PC-3 (cell line): ENCODE measurements around the gene NDUFS7. TPM values are rescaled to one million over a fixed set of nuclear protein-coding genes. Genes with fewer than 3 reads are reported as not detected.

Source experiments
- ATAC-seq: fragments of 200-7000 bp; cut with Tn5 transposase; 2 replicates; pipeline ENCODE4 v1.9.1; 2020; ENCODE audit warnings: mild to moderate bottlenecking, moderate library complexity
- Bru-seq: library from RNA; stranded (reverse); fragments of 400-500 nt; gene quantifications from one replicate; lab custom pipeline; 2021; lab: Mats Ljungman, UMichigan
- BruChase-seq, 2 experiments: library from RNA; stranded (reverse); fragments of 400-500 nt; gene quantifications; one replicate each; lab custom pipeline; 2021; lab: Mats Ljungman, UMichigan
- BruUV-seq: library from RNA; stranded (reverse); fragments of 400-500 nt; replicated peaks from 2 replicates; lab custom pipeline; 2021; lab: Mats Ljungman, UMichigan
- CTCF ChIA-PET: fragments of 300-600 bp; sonication (Branson Sonifier 250); formaldehyde crosslinking; loops from one replicate; lab custom pipeline; 2022; ENCODE audit warnings: antibody characterized with exemption; lab: Charles Lee
- POLR2A ChIA-PET: fragments of 300-600 bp; sonication (Branson Sonifier 250); formaldehyde crosslinking; loops from one replicate; lab custom pipeline; 2022; ENCODE audit warnings: antibody characterized with exemption; ENCODE audit not compliant: unreplicated experiment; lab: Charles Lee
- DNase-seq: peaks from one replicate; pipeline ENCODE4 v3.0.0-alpha.2; 2015
- H2AFZ ChIP-seq: fragments of 300-600 bp; sonication (generic); 2 replicates; pipeline ENCODE4 v1.6.0; 2016; ENCODE audit warnings: antibody characterized with exemption, low read length
- H3F3A ChIP-seq: fragments of 300-600 bp; sonication (generic); one replicate; pipeline ENCODE4 v1.6.0; 2017; ENCODE audit warnings: antibody characterized with exemption, low read length, control low read depth, mild to moderate bottlenecking; ENCODE audit not compliant: unreplicated experiment
- H3K27ac ChIP-seq: fragments of 300-600 bp; sonication (generic); 2 replicates; pipeline ENCODE4 v1.5.1; 2016; ENCODE audit warnings: mild to moderate bottlenecking, low read length
- H3K27me3 ChIP-seq: fragments of 300-600 bp; sonication (generic); 2 replicates; pipeline ENCODE4 v1.6.1; 2016; ENCODE audit warnings: low read length, mixed read lengths
- H3K36me3 ChIP-seq: fragments of 300-600 bp; sonication (generic); 2 replicates; pipeline ENCODE4 v1.6.1; 2016; ENCODE audit warnings: low read depth, mixed run types, low read length, mixed read lengths
- H3K4me1 ChIP-seq: fragments of 300-600 bp; sonication (generic); 2 replicates; pipeline ENCODE4 v1.5.1; 2016; ENCODE audit warnings: low read length; ENCODE audit not compliant: insufficient read depth
- H3K4me2 ChIP-seq: fragments of 300-600 bp; sonication (generic); 2 replicates; pipeline ENCODE4 v1.6.0; 2016; ENCODE audit warnings: low read length
- H3K4me3 ChIP-seq: fragments of 300-600 bp; sonication (generic); 2 replicates; pipeline ENCODE4 v1.5.1; 2016; ENCODE audit warnings: mild to moderate bottlenecking, low read length, mixed read lengths
- H3K79me2 ChIP-seq: fragments of 300-600 bp; sonication (generic); 2 replicates; pipeline ENCODE4 v1.6.1; 2017; ENCODE audit warnings: low read length, mixed read lengths
- H3K9ac ChIP-seq: fragments of 300-600 bp; sonication (generic); 2 replicates; pipeline ENCODE4 v1.6.0; 2016; ENCODE audit warnings: mild to moderate bottlenecking, low read length
- H3K9me2 ChIP-seq: fragments of 300-600 bp; sonication (generic); replicated peaks from 2 replicates; pipeline ENCODE4 v1.6.1; 2016; ENCODE audit warnings: mixed run types, low read length, mixed read lengths
- H3K9me3 ChIP-seq: fragments of 300-600 bp; sonication (generic); 2 replicates; pipeline ENCODE4 v1.6.1; 2016; ENCODE audit warnings: low read length, mixed read lengths
- H4K20me1 ChIP-seq: fragments of 300-600 bp; sonication (generic); 2 replicates; pipeline ENCODE4 v1.6.1; 2016; ENCODE audit warnings: low read length, mixed read lengths
- CTCF ChIP-seq: fragments of 300-600 bp; sonication (generic); conservative IDR thresholded peaks from 2 replicates; pipeline ENCODE4 v1.5.1; 2017; ENCODE audit warnings: antibody characterized with exemption, low read depth, mild to moderate bottlenecking, low read length
- EZH2 ChIP-seq: fragments of 300-600 bp; sonication (generic); IDR thresholded peaks from one replicate; pipeline ENCODE4 v1.6.1; 2017; ENCODE audit warnings: antibody characterized with exemption, mild to moderate bottlenecking, low read length; ENCODE audit not compliant: unreplicated experiment
- EZH2phosphoT487 ChIP-seq: fragments of 300-600 bp; sonication (generic); IDR thresholded peaks from 2 replicates; pipeline ENCODE4 v1.6.1; 2018; ENCODE audit warnings: mild to moderate bottlenecking, antibody characterized with exemption, low read length, borderline replicate concordance
- intact Hi-C: fragments of 100-400 bp; cut with micrococcal nuclease; formaldehyde crosslinking; loops from 2 replicates; pipeline ENCODE4 v1.9.0; 2023
- long read RNA-seq: library from polyadenylated mRNA; unstranded; transcript quantifications from one replicate; pipeline ENCODE4 v2.0.0, GENCODE V29; 2021; ENCODE audit not compliant: unreplicated experiment
- total RNA-seq: library from RNA; depleted of rRNA; stranded (reverse); fragments of >200 nt; gene quantifications from 2 replicates; pipeline ENCODE4 v1.2.3, GENCODE V29; 2014; rRNA removed

Gene NDUFS7
- total RNA-seq (102 and 111 TPM in 2 replicates), Bru-seq, nascent RNA (percentile 53 among the genes with signal in this experiment), BruChase-seq, experiment 1, labeled RNA remaining after a 6-hour chase (percentile 65 among the genes with signal in this experiment), BruChase-seq, experiment 2, labeled RNA remaining after a 2-hour chase (percentile 68 among the genes with signal in this experiment)
- long read RNA-seq, transcript NDUFS7-217 (1 exons, 3,743 nt): minor isoform, 18 of 150 reads
- long read RNA-seq, transcript NDUFS7-201 (8 exons, 1,039 nt): major isoform, 92 of 150 reads
- long read RNA-seq, partial matches to known transcripts: 28 of 150 reads
- long read RNA-seq, other reads (novel, unspliced or antisense): 10 of 150 reads

- Histone ChIP-seq H3K9ac (peak within 1 kb of the TSS; percentile 91), H3K27ac (peak within 1 kb of the TSS; percentile 51), H3K4me1 (no peaks in the 10 kb centered on the region), H3K79me2 (peaks cover 25% of the 10 kb centered on the region), H3K36me3 (no peaks in the 10 kb centered on the region), H3K9me2 (no peaks in the 10 kb centered on the region), H4K20me1 (no peaks in the 10 kb centered on the region), H3K27me3 (no peaks in the 10 kb centered on the region), H2AFZ (peak within 1 kb of the TSS; percentile 64), H3K4me2 (peak within 1 kb of the TSS; percentile 94), H3F3A (no peaks in the 10 kb centered on the region), H3K9me3 (no peaks in the 10 kb centered on the region), H3K4me3 (peak within 1 kb of the TSS; percentile 99)
- BruUV-seq: no TSS peak
- intact Hi-C loops: no loop called here
- ChIA-PET CTCF (interaction anchor here (0.5 kb wide), 1 partner anchor 355 kb away, joined by 3 read pairs; no protein-coding TSS in a partner anchor), POLR2A (interaction anchor here (0.6 to 0.9 kb wide), 2 partner anchors 29 to 114 kb away, joined by 3 to 12 read pairs; partner anchors contain the start of gene CIRBP)
- TF ChIP-seq EZH2phosphoT487 (no peak), EZH2 (no peak), CTCF (no peak; the same call in 1 of the 2 replicates)
- ATAC-seq: peak; percentile 79
- DNase-seq: peak; percentile 83
These were observed at the start of gene NDUFS7 for GRCh38 chr19:1383312-1384084. Gene NDUFS7, plus strand, starts transcription at chr19:1383907. Its CDS starts 20 bp downstream, at chr19:1383927.

- Histone ChIP-seq H3F3A (no peaks in the 10 kb centered on the region), H3K36me3 (no peaks in the 10 kb centered on the region), H2AFZ (no peak overlapping the region), H3K4me2 (no peak overlapping the region), H3K4me3 (no peak overlapping the region), H3K9me2 (no peaks in the 10 kb centered on the region), H3K79me2 (no peaks in the 10 kb centered on the region), H3K9ac (no peak overlapping the region), H3K27me3 (no peaks in the 10 kb centered on the region), H4K20me1 (no peaks in the 10 kb centered on the region), H3K4me1 (no peaks in the 10 kb centered on the region), H3K27ac (no peak overlapping the region), H3K9me3 (no peaks in the 10 kb centered on the region)
- TF ChIP-seq CTCF (no peak), EZH2phosphoT487 (no peak), EZH2 (no peak)
- intact Hi-C loops: no loop called here
- CTCF ChIA-PET: no interaction called here
- POLR2A ChIA-PET: no interaction called here
- BruUV-seq: no TSS peak
- no peak for ATAC-seq
- DNase-seq: no peak
These were observed 47.5 kb upstream of the NDUFS7 start for GRCh38 chr19:1336079-1336684.
